ENCODE data around the gene SLC66A1.

DNA sequence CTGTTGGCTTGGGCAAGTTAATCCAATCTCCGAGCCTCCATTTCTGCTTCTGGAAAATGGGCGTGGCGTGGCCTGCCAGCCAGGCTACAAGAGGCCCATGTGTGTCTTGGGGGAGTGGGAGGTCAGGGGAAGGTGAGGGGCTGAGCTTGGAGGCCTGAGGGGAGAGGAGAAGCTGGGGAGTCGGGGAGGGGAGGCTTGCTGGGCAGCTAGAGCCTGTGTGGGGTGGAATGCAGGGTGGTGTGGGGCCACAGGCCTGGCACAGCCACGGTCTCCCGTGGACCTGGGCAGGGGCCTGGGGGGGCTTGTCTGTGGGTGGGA, 14.6 kb downstream of the SLC66A1 start:
- TF ChIP-seq POLR2A (IDR thresholded peaks at IDR 0.05) (no peak), EP300 (IDR thresholded peaks at IDR 0.05) (no peak)
- TF ChIP-seq, protein P1, sequence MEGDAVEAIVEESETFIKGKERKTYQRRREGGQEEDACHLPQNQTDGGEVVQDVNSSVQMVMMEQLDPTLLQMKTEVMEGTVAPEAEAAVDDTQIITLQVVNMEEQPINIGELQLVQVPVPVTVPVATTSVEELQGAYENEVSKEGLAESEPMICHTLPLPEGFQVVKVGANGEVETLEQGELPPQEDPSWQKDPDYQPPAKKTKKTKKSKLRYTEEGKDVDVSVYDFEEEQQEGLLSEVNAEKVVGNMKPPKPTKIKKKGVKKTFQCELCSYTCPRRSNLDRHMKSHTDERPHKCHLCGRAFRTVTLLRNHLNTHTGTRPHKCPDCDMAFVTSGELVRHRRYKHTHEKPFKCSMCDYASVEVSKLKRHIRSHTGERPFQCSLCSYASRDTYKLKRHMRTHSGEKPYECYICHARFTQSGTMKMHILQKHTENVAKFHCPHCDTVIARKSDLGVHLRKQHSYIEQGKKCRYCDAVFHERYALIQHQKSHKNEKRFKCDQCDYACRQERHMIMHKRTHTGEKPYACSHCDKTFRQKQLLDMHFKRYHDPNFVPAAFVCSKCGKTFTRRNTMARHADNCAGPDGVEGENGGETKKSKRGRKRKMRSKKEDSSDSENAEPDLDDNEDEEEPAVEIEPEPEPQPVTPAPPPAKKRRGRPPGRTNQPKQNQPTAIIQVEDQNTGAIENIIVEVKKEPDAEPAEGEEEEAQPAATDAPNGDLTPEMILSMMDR (IDR thresholded peaks at IDR 0.05): no peak
